NCI-H1092 treated with DMSO at 0.1 percent for 48 hours (cell line): Measurements from ENCODE around the gene CHKA.

Experiments used
- DNase-seq: peaks from one replicate; lab custom pipeline; 2025; lab: John Stamatoyannopoulos, UW

CHKA gene

GRCh38 chr11:68031144-68031464 is 90.1 kb downstream of the CHKA start:
- DNase-seq = no peak

- DNase-seq = peak; percentile 100
Observed at GRCh38 chr11:68030318-68031143, 90.7 kb downstream of the CHKA start, which contains the start of gene NDUFS8. TSS of gene NDUFS8 (plus strand) at chr11:68030681. CDS start at chr11:68032152, 1,471 bp downstream.

GRCh38 chr11:68028802-68029545 is 92.2 kb downstream of the CHKA start:
- DNase-seq = no peak

- DNase-seq = no peak
Observed at GRCh38 chr11:68027667-68028066, 93.5 kb downstream of the CHKA start.

- no peak for DNase-seq
Observed at GRCh38 chr11:68026391-68027105, 94.6 kb downstream of the CHKA start.

GRCh38 chr11:68025047-68025446 is 96.1 kb downstream of the CHKA start:
- no peak for DNase-seq

- no peak for DNase-seq
Observed at GRCh38 chr11:68024508-68024907, 96.7 kb downstream of the CHKA start.

GRCh38 chr11:68022531-68022930 is 98.7 kb downstream of the CHKA start:
- no peak for DNase-seq

GRCh38 chr11:68021167-68021787 is 99.9 kb downstream of the CHKA start:
- DNase-seq = peak; percentile 22

- DNase-seq = peak; percentile 16
Observed at GRCh38 chr11:68020575-68020974, 100.6 kb downstream of the CHKA start.

- DNase-seq = no peak
Observed at GRCh38 chr11:68019486-68019885, 101.7 kb downstream of the CHKA start.

GRCh38 chr11:68018730-68019190 is 102.4 kb downstream of the CHKA start:
- DNase-seq = no peak

- DNase-seq = no peak
Observed at GRCh38 chr11:68017980-68018729, 103.0 kb downstream of the CHKA start.

- DNase-seq = no peak
Observed at GRCh38 chr11:68016904-68017817, 104.0 kb downstream of the CHKA start.

- DNase-seq = no peak
Observed at GRCh38 chr11:68016161-68016903, 104.9 kb downstream of the CHKA start.

- DNase-seq = no peak
Observed at GRCh38 chr11:68015467-68015866, 105.7 kb downstream of the CHKA start.

GRCh38 chr11:68014947-68015447 is 106.2 kb downstream of the CHKA start:
- DNase-seq = no peak

- DNase-seq = no peak
Observed at GRCh38 chr11:68014157-68014946, 106.8 kb downstream of the CHKA start.
